SK-N-SH (cell line): ENCODE measurements around the gene DNAH3. TPM values are rescaled to one million over a fixed set of nuclear protein-coding genes. Genes with fewer than 3 reads are reported as not detected.

ENCODE experiments used
- CTCF ChIA-PET: fragments of 300-600, 350-600 bp; formaldehyde crosslinking; extraction: SDS; loops from one replicate; lab custom pipeline; 2021; lab: Yijun Ruan, JAX
- POLR2A ChIA-PET: fragments of 350-600 bp; sonication (Branson Sonifier 250); formaldehyde crosslinking; extraction: SDS; loops from one replicate; lab custom pipeline; 2020; ENCODE audit warnings: antibody characterized with exemption, inconsistent platforms; lab: Yijun Ruan, JAX
- DNase-seq: peaks from one replicate; pipeline ENCODE4 v3.0.0; 2012
- H2AFZ ChIP-seq: fragments of 200-600 bp; sonication (generic); 2 replicates; pipeline ENCODE4 v1.8.1; 2016; ENCODE audit warnings: antibody characterized with exemption, mild to moderate bottlenecking, low read depth
- H3F3A ChIP-seq: fragments of 200-600 bp; sonication (generic); replicated peaks from 2 replicates; pipeline ENCODE3; 2016; ENCODE audit warnings: antibody characterized with exemption, mild to moderate bottlenecking; ENCODE audit not compliant: insufficient read depth
- H3K27ac ChIP-seq, 2 experiments: fragments of 200-500 bp in 1 of 2; fragments of 200-600 bp in 1 of 2; sonication (Bioruptor generic) in 1 of 2; sonication (generic), shearing (Covaris generic) in 1 of 2; 2 replicates each; pipeline versions ENCODE4 v1.5.1 to v1.6.1; 2014 to 2016; ENCODE audit warnings: low read depth in 2 of 2, inconsistent platforms in 1 of 2, low read length in 1 of 2, mild to moderate bottlenecking in 1 of 2, mixed read lengths in 1 of 2
- H3K27me3 ChIP-seq: fragments of 200-600 bp; sonication (generic), shearing (Covaris generic); 2 replicates; pipeline ENCODE4 v1.6.1; 2016; ENCODE audit warnings: mixed run types; ENCODE audit not compliant: insufficient read depth
- H3K36me3 ChIP-seq, 2 experiments: fragments of 200-500 bp in 1 of 2; fragments of 200-600 bp in 1 of 2; sonication (Bioruptor generic) in 1 of 2; sonication (generic) in 1 of 2; replicated peaks in 1 of 2; 2 replicates each; pipeline versions ENCODE3 to v1.5.1; 2014 to 2016; ENCODE audit warnings: low read length in 1 of 2, mild to moderate bottlenecking in 1 of 2; ENCODE audit not compliant: insufficient read depth in 2 of 2, control insufficient read depth in 1 of 2
- H3K4me1 ChIP-seq, 2 experiments: fragments of 200-500 bp in 1 of 2; fragments of 200-600 bp in 1 of 2; sonication (Bioruptor generic) in 1 of 2; sonication (generic), shearing (Covaris generic) in 1 of 2; 2 replicates each; pipeline versions ENCODE4 v1.5.1 to v1.6.1; 2014 to 2016; ENCODE audit warnings: low read depth in 1 of 2, low read length in 1 of 2, mixed run types in 1 of 2; ENCODE audit not compliant: insufficient read depth in 2 of 2, control insufficient read depth in 1 of 2
- H3K4me2 ChIP-seq: fragments of 200-600 bp; sonication (generic), shearing (Covaris generic); 2 replicates; pipeline ENCODE4 v1.6.1; 2017; ENCODE audit warnings: mixed run types
- H3K4me3 ChIP-seq, 2 experiments: fragments of 200-500 bp in 1 of 2; fragments of 200-600 bp in 1 of 2; sonication (Bioruptor generic) in 1 of 2; sonication (generic), shearing (Covaris generic) in 1 of 2; 2 replicates each; pipeline versions ENCODE4 v1.5.1 to v1.8.1; 2014 to 2016; ENCODE audit warnings: low read depth in 2 of 2, inconsistent platforms in 1 of 2, low read length in 1 of 2, mild to moderate bottlenecking in 1 of 2, mixed read lengths in 1 of 2, moderate library complexity in 1 of 2
- H3K79me2 ChIP-seq: fragments of 200-600 bp; sonication (generic); 2 replicates; pipeline ENCODE4 v1.8.1; 2017; ENCODE audit warnings: mild to moderate bottlenecking; ENCODE audit not compliant: insufficient read depth
- H3K9ac ChIP-seq: fragments of 200-600 bp; sonication (generic); 2 replicates; pipeline ENCODE4 v1.6.1; 2017; ENCODE audit warnings: mixed run types
- H3K9me2 ChIP-seq: fragments of 200-600 bp; sonication (generic); 2 replicates; pipeline ENCODE4 v1.6.1; 2017; ENCODE audit warnings: mixed run types
- H3K9me3 ChIP-seq: fragments of 200-600 bp; sonication (generic); 2 replicates; pipeline ENCODE4 v1.6.1; 2017; ENCODE audit warnings: mixed run types, mild to moderate bottlenecking, moderate library complexity
- H4K20me1 ChIP-seq: fragments of 200-600 bp; sonication (generic); 2 replicates; pipeline ENCODE4 v1.6.1; 2017; ENCODE audit warnings: mild to moderate bottlenecking, mixed run types; ENCODE audit not compliant: insufficient read depth
- EZH2phosphoT487 ChIP-seq: fragments of 200-600 bp; sonication (generic); IDR thresholded peaks from 2 replicates; pipeline ENCODE4 v1.6.1; 2017; ENCODE audit warnings: low read depth, mixed run types, mild to moderate bottlenecking, antibody characterized with exemption, moderate library complexity, borderline replicate concordance
- FOSL2 ChIP-seq: IDR thresholded peaks from 2 replicates; pipeline ENCODE4 v1.4.0; 2012; ENCODE audit warnings: low read depth, mild to moderate bottlenecking, moderate library complexity, borderline replicate concordance
- FOXM1 ChIP-seq: IDR thresholded peaks from 2 replicates; pipeline ENCODE4 v1.4.0; 2012; ENCODE audit warnings: low read depth, mild to moderate bottlenecking
- GABPA ChIP-seq: IDR thresholded peaks from 2 replicates; pipeline ENCODE4 v1.4.0; 2012; ENCODE audit warnings: low read depth, mild to moderate bottlenecking
- IRF3 ChIP-seq: fragments of 150-350 bp; IDR thresholded peaks from 2 replicates; pipeline ENCODE4 v1.6.1; 2016; ENCODE audit warnings: mild to moderate bottlenecking, low read depth, low read length
- JUND ChIP-seq: IDR thresholded peaks from 2 replicates; pipeline ENCODE4 v1.4.0; 2012
- MXI1 ChIP-seq: IDR thresholded peaks from 2 replicates; pipeline ENCODE4 v1.6.1; 2012; ENCODE audit warnings: mild to moderate bottlenecking, low read depth, low read length, improper control_type of control experiment
- NFIC ChIP-seq: IDR thresholded peaks from 2 replicates; pipeline ENCODE4 v1.4.0; 2012; ENCODE audit warnings: borderline replicate concordance
- RCOR1 ChIP-seq: fragments of 150-350 bp; IDR thresholded peaks from 2 replicates; pipeline ENCODE4 v1.6.1; 2017; ENCODE audit warnings: antibody characterized with exemption, low read length
- REST ChIP-seq: IDR thresholded peaks from 2 replicates; pipeline ENCODE4 v1.6.1; 2012; ENCODE audit warnings: mild to moderate bottlenecking, low read depth, low read length, moderate library complexity
- SIN3A ChIP-seq: IDR thresholded peaks from 2 replicates; pipeline ENCODE4 v1.6.1; 2012; ENCODE audit warnings: low read depth, mild to moderate bottlenecking, low read length, moderate library complexity, borderline replicate concordance
- SMC3 ChIP-seq: IDR thresholded peaks from 2 replicates; pipeline ENCODE4 v1.6.1; 2012; ENCODE audit warnings: low read depth, low read length, improper control_type of control experiment
- USF2 ChIP-seq: fragments of 150-350 bp; IDR thresholded peaks from 2 replicates; pipeline ENCODE4 v1.6.1; 2017; ENCODE audit warnings: antibody characterized with exemption, low read length, low read depth, borderline replicate concordance
- ZBTB33 ChIP-seq: IDR thresholded peaks from 2 replicates; pipeline ENCODE4 v1.4.0; 2012; ENCODE audit warnings: low read depth, borderline replicate concordance
- WGBS: methylation state at CpG from one replicate; pipeline ENCODE4 v1.1.6; 2017; ENCODE audit warnings: low lambda C conversion rate; 5-methylcytosine and 5-hydroxymethylcytosine counted together
- polyA plus RNA-seq, 3 experiments: library from polyadenylated mRNA; depleted of rRNA; stranded (reverse); fragments of >200 nt; gene quantifications; 2 replicates each; pipeline ENCODE4 v1.2.3, GENCODE V29; 2012

Gene DNAH3
- polyA plus RNA-seq, 1 of the 3 experiments (the other 2 are of a cell fraction): not detected

- no peaks in the 10 kb centered on the region for H3K79me2 ChIP-seq
- H2AFZ ChIP-seq: no peak overlapping the region
- no peak overlapping the region for H3K9ac ChIP-seq
- POLR2A ChIA-PET: no interaction called here
- H3K27me3 ChIP-seq: peaks cover 8% of the 10 kb centered on the region; the same call in 1 of the 2 replicates
- no peaks in the 10 kb centered on the region for H3K9me3 ChIP-seq
- no peaks in the 10 kb centered on the region for H3K9me2 ChIP-seq
- H3F3A ChIP-seq: no peaks in the 10 kb centered on the region
- no peaks in the 10 kb centered on the region for H3K4me1 ChIP-seq
- no peak overlapping the region for H3K4me2 ChIP-seq
- no peak for DNase-seq
- no peak overlapping the region for H3K4me3 ChIP-seq
- no peak overlapping the region for H3K27ac ChIP-seq
- H4K20me1 ChIP-seq: no peaks in the 10 kb centered on the region
- CTCF ChIA-PET: no interaction called here
- H3K36me3 ChIP-seq: no peaks in the 10 kb centered on the region
- TF ChIP-seq FOSL2 (no peak), MXI1 (no peak)
- 48% methylated on average over 5 of the region's 5 CpGs for WGBS
These were observed 140.8 kb downstream of the DNAH3 start for GRCh38 chr16:21009815-21010214.

GRCh38 chr16:21005008-21005407, 145.6 kb downstream of the DNAH3 start:
- Histone ChIP-seq H2AFZ (no peak overlapping the region), H3K79me2 (no peaks in the 10 kb centered on the region), H3K9me2 (no peaks in the 10 kb centered on the region), H3K36me3 (no peaks in the 10 kb centered on the region), H3K4me3 (no peak overlapping the region), H3F3A (no peaks in the 10 kb centered on the region), H3K27me3 (peaks cover 8% of the 10 kb centered on the region; the same call in 1 of the 2 replicates), H3K4me1 (no peaks in the 10 kb centered on the region)
- ChIA-PET CTCF (interaction anchor here (0.7 to 0.8 kb wide), 2 partner anchors 46 to 270 kb away, joined by 3 read pairs; no protein-coding TSS in a partner anchor), POLR2A (no interaction called here)
- WGBS: 2% methylated on average over 1 of the region's 1 CpG
- no peak for DNase-seq
- TF ChIP-seq IRF3: no peak
- TF ChIP-seq GABPA: no peak
- TF ChIP-seq NFIC: no peak
- no peak for TF ChIP-seq SIN3A
- TF ChIP-seq REST: no peak
- TF ChIP-seq JUND: no peak
- no peak for TF ChIP-seq ZBTB33
- no peak for TF ChIP-seq USF2
- no peak for TF ChIP-seq EZH2phosphoT487
- no peak for TF ChIP-seq RCOR1
- no peak for TF ChIP-seq FOSL2
- TF ChIP-seq FOXM1: no peak
- no peak for TF ChIP-seq SMC3
- TF ChIP-seq, all 33 proteins: peak for 0
- Histone ChIP-seq H3K9ac (no peak overlapping the region), H3K27ac (no peak overlapping the region), H3K4me2 (no peak overlapping the region), H3K9me3 (no peaks in the 10 kb centered on the region), H4K20me1 (no peaks in the 10 kb centered on the region)
